NCI-H1417 treated with DMSO at 0.1 percent for 48 hours (cell line): Measurements from ENCODE around the gene NUAK1.

Experiments used
- DNase-seq: peaks from one replicate; lab custom pipeline; 2025; lab: John Stamatoyannopoulos, UW

NUAK1 gene

GRCh38 chr12:106138633-106139421 lies at the start of gene NUAK1:
TSS of gene NUAK1 (minus strand) at chr12:106138954. CDS start at chr12:106138653, 301 bp downstream.
- no peak for DNase-seq

GRCh38 chr12:106188256-106188655 lies 49.5 kb upstream of the NUAK1 start:
- DNase-seq: no peak

- no peak for DNase-seq
Observed at GRCh38 chr12:106187842-106188241, 49.1 kb upstream of the NUAK1 start.

DNA sequence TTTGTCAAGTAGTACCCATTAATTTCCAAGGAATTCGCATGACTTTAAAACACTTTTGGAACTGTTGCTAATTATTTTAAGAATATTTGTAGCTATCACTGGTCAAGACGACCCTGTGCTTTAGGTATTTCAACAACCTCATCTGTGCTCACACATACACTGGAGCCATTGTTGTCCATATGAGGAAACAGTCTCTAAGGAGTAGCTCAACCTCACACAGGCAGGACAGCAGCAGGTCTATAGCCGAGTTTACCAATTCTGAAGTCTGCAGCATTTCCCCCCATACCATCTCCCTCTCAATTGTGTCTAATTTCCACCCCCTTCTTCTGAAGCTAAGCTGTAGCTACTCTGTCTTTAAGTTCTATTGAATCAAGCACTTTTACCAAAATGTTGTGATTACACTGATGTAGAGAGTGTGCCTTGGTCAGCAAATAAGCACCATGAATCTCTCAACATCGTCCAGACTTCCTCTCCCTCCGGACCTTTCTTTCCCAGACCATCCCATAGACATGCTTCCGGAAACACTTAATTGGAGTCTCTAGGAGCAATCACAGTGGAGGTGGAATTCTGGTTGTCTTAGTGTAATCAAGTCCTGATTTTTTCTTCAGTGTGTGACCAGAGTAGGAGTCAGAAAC lies 48.5 kb upstream of the NUAK1 start:
- DNase-seq: no peak

- no peak for DNase-seq
Observed at GRCh38 chr12:106183735-106184134, 45.0 kb upstream of the NUAK1 start.

DNA sequence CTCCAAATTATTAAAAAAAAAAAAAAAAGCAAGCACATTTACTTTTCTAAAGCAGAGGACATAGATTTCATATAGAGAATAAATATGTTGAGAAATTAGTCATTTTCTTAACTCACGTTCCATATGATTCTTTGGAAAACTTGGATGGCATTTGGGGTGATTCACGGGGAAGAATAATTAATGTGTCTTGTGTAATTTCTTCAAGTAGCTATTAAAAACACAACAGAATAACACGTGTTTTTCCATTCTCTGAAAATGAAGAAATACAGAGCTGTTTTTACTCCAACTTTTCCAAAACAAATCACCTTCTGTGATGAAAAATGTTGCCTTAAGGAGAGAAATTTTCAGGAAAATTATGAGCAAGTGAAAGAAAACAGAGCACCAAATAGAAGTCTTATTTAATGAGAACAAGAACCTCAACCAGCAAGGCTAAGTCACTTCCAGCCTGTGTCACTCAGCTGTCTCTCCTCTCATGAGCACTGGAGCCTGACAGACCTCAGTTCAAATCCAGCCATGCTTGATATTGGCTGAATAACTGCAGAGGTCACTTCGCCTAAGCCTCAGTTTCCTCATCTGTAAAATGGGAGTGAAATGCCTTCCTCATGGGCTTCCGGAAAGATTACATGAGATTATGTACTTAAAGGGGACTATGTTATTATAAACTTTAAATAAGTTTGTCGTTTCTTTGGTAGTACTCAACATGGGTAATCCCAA lies 42.8 kb upstream of the NUAK1 start:
- no peak for DNase-seq

DNA sequence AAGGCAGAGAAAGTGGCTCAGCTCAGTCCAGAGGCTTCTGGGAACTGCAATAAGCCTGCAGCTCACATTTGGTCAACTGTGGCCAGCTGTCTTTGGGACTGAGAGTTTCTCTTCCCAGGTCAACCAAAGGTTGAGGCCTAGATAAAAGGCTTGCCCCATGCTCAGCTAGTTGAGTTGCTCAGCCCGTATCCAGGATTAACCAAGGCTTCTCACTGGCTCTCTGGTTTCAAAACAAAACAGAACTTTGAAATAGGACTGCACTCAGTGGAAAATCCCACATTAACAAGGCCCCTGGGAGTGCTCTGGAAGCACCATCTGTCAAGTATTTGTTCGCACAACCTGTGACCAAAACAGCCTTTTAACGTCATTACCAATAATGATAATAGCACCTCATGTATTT lies 40.3 kb upstream of the NUAK1 start:
- no peak for DNase-seq

DNA sequence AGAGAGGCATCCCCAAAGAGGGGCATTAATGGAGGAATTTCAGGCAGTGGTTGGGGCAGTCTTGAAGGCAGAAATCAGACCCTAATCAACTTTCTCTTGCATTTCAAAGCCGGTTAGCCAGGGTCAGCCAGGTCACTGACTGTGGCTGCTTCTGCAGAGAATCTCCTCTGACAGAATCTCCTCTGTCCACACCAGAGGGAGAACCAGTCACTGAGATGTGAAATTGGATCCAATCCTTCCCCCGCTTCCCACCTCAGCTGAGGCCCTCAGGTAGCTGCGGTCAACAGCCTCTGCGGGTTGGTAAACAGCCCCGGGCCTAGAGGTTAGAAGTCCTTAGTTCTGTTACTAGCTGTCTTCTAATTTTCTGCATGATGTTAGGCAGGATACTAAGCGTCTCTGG lies 39.8 kb upstream of the NUAK1 start:
- DNase-seq: no peak

- no peak for DNase-seq
Observed at GRCh38 chr12:106176560-106176959, 37.8 kb upstream of the NUAK1 start.

GRCh38 chr12:106174876-106175275 lies 36.1 kb upstream of the NUAK1 start:
- DNase-seq: no peak

DNA sequence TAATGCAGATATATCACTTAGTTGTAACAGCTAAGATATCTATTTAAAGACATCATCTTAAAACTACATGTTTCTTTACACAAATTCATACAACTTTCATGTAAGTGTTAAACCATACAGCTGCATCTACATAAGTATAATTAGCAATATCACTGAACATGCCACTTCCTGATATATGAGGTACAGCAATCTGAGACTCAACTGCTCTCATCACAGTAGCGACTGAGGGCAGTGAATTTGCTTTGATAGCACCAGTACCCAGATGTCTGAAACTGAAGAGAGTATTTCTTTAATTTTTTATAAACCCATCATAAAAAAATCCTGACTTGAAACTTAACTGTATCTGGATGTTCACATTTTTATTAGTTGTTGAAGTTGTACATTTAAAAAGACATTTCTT lies 34.7 kb upstream of the NUAK1 start:
- DNase-seq: no peak

DNA sequence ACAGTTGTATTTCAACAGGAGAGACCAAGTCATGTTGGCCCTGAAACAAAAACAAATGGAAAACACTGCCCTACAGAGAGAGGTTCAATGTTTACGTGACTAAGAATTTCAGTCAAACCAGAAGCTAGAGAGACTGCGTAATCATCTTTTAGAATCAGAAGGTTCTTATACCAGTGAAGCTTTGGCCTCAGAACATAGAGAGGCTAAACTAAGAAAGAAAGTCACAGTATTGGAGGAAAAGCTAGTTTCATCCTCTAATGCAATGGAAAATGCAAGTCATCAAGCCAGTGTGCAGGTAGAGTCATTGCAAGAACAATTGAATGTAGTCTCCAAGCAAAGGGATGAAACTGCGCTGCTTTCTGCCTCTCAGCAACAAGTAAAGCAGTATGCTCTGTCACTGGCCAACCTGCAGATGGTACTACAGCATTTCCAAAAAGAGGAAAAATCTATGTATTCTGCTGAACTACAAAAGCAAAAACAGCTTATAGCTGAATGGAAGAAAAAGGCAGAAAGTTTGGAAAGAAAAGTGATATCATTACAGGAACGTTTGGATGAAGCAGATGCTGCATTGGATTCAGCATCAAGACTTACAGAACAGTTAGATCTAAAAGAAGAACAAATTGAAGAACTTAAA lies 32.5 kb upstream of the NUAK1 start:
- DNase-seq: no peak

- no peak for DNase-seq
Observed at GRCh38 chr12:106170285-106170684, 31.5 kb upstream of the NUAK1 start.

- DNase-seq: no peak
Observed at GRCh38 chr12:106163712-106164111, 25.0 kb upstream of the NUAK1 start.

DNA sequence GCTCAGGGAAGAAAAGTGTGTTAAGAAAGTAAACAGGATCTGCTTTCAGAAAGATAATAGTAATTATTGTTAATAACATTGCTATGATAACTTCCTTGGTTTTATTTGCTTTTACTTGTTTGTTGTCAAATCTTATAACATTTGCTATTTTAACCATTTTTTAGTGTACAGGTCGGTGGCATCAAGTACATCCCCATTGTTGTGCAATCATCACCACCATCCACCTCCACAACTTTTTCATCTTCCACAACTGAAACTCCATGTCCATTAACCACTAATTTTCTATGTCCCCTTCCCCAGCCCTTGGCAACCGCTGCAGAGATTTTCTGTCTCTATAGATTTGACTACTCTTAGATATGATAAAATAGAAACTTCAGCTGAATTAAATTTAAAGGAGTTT lies 22.7 kb upstream of the NUAK1 start:
- DNase-seq: no peak

DNA sequence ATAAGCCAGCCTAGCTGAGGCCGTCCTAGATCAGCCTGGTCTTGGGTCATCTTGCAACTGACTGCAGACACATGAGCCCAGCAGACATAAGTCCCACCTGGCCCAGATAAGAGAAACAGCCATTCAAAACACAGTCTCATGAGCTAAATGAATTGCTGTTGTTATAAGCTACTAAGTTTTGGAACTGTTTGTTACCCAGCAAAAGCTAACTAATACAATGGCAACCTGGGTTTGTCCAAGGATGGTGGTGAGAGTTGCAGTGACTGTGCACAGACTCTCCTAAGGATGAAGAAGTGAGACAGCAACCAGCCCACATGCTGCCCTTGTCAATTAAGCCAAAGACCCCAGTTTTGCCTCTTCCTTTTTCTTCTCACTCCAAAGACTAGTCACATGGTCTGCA lies 22.2 kb upstream of the NUAK1 start:
- no peak for DNase-seq

GRCh38 chr12:106157802-106158201 lies 19.0 kb upstream of the NUAK1 start:
- no peak for DNase-seq

DNA sequence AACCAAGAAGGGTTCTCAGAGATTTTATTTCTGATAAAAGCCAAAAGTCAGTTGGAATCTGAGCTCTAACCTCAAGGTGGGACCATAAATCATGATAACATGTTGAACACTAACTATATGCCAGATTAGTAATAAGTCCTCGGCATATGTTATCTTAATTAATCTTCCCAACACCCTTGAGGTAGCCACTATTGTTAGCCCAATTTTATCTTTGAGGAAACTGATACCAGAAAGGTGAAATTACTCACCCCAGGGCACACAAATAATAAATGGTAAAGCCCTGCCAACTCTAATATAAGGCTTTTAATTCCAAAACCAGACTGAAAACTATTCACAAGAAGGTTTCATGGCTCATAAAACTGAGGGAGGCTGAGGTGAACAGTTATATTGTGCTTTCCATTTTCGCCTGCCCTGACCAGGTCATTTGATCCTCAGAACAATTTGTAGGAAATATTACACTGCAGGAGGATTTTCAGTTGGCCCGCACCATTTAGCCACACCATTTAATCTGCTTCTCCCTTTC lies 16.1 kb upstream of the NUAK1 start:
- no peak for DNase-seq

GRCh38 chr12:106152334-106152733 lies 13.6 kb upstream of the NUAK1 start:
- no peak for DNase-seq

GRCh38 chr12:106150555-106150954 lies 11.8 kb upstream of the NUAK1 start:
- DNase-seq: no peak

GRCh38 chr12:106149096-106149784 lies 10.5 kb upstream of the NUAK1 start:
- no peak for DNase-seq

DNA sequence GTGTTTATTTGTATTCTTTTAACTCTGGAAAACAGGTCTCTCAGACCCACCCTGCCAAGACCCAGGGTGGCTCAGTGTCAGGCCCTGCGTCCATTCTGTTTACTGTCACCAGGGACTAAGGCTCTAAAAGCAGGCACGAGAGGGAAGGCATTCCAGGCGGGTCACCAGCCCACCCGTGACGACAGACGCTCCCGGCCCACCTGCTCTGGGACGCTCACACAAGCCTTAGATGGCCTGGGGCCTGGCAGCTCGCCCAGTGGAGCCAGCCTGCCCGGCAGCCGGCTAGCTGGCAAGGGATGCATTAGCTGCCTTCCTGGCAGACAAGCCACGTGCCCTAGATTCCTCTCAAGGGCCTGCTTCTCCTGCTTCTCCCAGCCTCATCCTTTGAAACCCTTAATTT lies 9.2 kb upstream of the NUAK1 start:
- DNase-seq: no peak
